GM12892 (cell line): ENCODE measurements around the gene MYO18A.

Experiments
- POLR2A ChIP-seq: IDR thresholded peaks from 2 replicates; pipeline ENCODE4 v1.6.1; 2011; ENCODE audit warnings: low read depth, low read length, control low read depth
- POLR2AphosphoS5 ChIP-seq: IDR thresholded peaks from 2 replicates; pipeline ENCODE4 v1.6.1; 2011; ENCODE audit warnings: low read depth, low read length, control low read depth

GRCh38 chr17:29093090-29093871 is 86.9 kb downstream of the MYO18A start:
- TF ChIP-seq POLR2A, result no peak
- no peak for TF ChIP-seq POLR2AphosphoS5
